HG02610 (cell line): Measurements from ENCODE around the gene C16orf54.
"Not testable (repeated sequence)": the region's sequence is repeated elsewhere in the genome, so short reads cannot be mapped to it uniquely, and the experiment has no call there.

Source experiments
- ATAC-seq: cut with Tn5 transposase; IDR thresholded peaks from one replicate; pipeline ENCODE4 v1.9.1; 2021; ENCODE audit warnings: mild to moderate bottlenecking, moderate library complexity; ENCODE audit not compliant: unreplicated experiment

The C16orf54 gene

DNA sequence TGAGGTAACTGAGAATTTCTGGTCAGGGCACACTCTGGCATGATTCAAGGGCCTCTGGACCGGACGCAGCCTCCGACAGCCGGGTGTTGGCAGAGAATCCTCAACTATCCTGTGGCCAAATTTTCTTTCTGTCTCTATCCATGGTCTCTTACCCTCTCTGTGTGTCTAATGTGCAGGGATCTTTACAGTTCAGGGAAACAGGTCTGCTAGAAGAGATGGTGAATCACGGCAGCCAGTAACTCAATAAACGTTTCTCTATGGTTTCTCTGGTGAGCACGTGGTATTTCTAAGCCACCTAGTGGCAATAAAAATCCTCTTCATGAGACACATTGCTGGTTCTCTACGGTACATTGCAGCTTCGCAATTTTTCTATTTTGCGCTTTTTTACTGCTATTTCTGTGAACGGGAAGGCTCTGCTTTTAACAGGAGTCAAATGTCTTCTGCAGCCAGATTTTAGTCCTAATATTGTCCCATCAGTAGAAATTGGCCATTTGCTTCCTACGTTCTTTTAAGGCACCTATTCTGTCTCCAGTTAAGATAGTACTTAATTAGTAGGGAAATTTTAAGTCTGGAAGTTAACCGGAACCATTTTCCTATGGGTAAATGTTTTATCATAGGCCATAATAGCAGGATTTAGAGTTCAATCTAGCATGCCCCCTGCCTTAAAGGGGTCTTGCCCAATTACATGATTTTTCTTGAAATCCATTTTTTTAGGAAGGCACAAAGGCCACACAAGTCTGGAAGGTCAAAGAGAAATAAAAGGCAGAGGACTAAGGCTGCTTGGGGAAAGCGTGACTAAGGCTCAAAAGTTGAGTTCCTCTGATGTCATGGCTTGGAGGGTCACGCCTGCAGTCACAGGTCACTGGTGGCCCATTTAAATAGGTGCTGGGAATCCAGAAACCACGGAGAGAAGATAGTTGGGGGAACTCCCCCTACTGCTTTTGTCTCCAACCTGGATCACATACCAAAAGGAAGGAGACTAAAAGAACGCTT, 35.3 kb downstream of the C16orf54 start:
- ATAC-seq: no peak

- not testable (repeated sequence) for ATAC-seq
These were observed 36.1 kb downstream of the C16orf54 start for GRCh38 chr16:29709657-29710056.

- no peak for ATAC-seq
These were observed 36.7 kb downstream of the C16orf54 start for GRCh38 chr16:29708917-29709600.

DNA sequence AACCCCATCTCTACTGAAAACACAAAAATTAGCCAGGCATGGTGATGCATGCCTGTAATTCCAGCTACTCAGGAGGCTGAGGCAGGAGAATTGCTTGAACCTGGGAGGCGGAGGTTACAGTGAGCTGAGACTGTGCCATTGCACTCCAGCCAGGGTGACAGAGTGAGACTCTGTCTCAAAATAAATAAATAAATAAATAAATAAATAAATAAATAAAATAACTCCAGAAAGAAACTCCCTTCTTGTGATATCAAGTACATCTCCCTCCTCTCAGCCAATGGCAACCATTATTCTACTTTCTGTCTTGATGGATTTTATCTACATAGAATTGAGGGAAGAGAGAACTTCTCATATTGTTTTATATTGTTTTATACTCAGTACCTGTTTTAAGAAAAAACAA, 38.6 kb downstream of the C16orf54 start:
- ATAC-seq: not testable (repeated sequence)

DNA sequence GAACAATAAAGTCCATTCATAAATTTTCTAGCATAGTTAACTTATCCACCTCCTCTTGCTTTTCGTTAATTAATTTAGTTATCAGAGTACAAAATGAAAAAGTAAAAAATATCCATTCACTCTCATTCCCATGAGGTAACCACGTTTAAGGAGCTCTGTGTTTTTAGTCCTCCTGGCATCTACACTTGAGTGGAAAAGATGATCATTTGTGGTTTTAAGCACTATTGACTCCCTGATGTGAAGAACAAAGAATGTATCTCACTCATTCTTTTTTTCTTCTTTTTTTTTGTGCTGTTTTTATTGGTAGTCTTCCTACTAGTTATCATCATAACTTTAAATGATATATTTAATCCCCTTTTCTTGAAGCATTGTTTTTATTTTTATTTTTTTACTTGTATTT, 40.8 kb downstream of the C16orf54 start:
- no peak for ATAC-seq

DNA sequence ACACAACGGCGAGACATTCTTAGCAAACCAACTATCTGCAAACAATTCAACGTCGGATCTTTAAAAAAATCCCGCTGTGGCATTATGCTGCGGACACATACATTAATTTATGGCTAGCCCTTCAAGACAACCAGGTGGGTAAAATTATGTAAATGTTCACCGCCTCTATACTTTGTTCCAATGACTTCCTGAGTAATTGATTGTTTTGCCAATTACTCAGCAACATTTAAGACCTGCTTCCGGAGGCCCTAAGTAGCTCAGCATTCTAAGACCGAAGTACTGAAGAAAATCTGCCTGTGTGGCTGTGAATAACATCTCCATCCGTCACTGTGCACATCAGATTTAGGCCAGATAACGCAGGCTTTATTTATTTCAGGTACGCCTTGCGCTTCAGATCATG, 43.5 kb downstream of the C16orf54 start:
- ATAC-seq: peak; percentile 16

- ATAC-seq: no peak
These were observed 44.6 kb downstream of the C16orf54 start for GRCh38 chr16:29701214-29701555.

GRCh38 chr16:29700253-29700987, 45.4 kb downstream of the C16orf54 start:
- ATAC-seq: no peak

DNA sequence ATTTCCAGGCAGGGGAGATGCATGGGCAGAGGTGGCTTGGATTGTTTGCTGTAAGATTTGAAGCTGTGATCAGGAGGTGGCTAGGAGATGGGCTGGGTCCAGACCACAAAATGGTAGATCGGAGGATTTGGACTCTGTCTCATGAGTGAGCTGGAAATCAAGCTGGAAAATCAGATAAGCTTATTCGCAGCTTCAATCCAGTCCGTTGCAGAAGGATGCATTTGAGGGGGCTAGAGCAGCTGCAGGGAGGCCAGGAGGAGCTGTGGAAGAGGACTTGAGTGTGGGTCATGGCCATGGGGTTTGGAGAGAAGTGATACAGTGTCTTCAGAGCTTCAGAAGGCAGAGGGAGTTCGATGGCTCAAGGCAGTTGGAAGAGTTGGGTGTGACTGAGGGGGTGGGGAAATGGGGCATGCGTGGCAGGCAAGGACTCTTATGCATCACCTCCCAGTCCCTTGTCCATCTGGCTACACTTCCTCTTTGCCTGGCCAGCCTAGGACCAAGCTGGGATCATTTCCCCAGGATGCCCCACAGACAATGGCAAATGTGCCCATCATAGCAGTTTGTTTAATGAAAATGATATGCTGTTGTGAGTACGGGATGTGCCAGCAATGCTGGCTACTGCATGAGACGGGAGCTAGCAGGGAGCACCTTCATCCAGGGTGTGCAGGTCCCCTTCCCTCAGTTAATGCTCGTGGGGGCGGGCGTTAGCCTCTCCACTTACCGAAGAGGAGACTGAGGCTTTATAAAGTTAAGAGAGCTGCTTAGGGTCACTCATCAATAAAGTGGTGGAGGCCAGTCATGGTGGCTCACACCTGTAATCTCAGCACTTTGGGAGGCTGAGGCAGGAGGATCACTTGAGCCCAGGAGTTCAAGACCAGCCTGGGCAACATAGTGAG, 46.2 kb downstream of the C16orf54 start:
- no peak for ATAC-seq

DNA sequence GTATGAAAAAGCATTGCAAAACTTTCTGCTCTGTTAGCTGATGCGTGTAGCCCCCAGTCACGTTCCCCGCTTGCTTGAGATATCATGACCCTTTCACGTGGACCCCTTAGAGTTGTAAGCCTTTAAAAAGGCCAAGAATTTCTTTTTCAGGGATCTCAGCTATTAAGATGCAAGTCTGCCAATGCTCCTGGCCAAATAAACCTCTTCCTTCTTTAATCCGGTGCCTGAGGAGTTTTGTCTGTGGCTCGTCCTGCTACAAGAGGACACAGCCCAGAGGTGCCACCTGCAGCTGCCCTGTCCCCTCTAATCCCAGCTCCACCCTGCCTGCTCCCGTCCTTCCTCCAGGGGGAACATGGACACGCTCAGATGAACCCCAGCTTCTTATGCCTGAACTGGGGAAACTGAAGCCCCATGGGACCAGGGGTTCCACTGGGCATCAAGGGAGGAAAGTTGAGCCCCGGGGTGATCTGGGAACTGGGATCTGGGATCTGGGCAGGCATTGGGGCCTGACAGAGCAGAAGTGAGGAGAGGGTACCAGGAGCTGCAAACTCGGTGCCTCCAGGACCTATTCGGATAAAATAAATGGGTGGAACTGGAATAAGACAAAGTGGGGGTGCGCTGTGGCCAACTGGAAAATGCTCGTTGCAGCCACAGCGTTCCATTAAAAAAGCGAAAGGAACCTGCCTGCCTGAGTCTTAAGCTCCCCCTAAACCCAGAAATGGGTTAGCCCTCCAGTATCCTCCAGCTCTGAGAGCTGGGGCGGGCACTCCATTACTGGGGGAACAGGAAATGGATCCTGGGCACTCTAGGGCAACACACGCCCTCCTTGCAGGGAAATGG, 47.1 kb downstream of the C16orf54 start:
- no peak for ATAC-seq

- ATAC-seq: no peak
These were observed 47.7 kb downstream of the C16orf54 start for GRCh38 chr16:29698042-29698441.

DNA sequence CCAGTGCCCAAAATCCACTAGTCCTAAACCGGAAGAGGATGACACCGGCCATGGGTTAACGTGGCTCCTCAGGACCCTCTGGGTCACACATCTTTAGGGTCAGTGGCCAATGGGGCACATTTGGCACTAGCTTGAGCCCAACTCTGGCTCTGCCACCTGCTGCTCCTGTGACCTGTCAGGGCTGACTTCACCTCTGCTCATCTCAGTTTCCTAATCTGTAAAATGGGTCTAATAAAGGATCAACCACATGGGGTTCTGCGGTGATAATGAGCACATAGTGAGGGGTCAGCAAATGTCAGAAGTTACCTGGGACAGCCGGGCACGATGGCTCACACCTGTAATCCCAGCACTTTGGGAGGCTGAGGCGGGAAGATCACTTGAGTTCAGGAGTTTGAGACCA, 48.4 kb downstream of the C16orf54 start:
- ATAC-seq: no peak

GRCh38 chr16:29696881-29697331, 48.9 kb downstream of the C16orf54 start:
- ATAC-seq: no peak

GRCh38 chr16:29695675-29696074, 50.1 kb downstream of the C16orf54 start:
- not testable (repeated sequence) for ATAC-seq

DNA sequence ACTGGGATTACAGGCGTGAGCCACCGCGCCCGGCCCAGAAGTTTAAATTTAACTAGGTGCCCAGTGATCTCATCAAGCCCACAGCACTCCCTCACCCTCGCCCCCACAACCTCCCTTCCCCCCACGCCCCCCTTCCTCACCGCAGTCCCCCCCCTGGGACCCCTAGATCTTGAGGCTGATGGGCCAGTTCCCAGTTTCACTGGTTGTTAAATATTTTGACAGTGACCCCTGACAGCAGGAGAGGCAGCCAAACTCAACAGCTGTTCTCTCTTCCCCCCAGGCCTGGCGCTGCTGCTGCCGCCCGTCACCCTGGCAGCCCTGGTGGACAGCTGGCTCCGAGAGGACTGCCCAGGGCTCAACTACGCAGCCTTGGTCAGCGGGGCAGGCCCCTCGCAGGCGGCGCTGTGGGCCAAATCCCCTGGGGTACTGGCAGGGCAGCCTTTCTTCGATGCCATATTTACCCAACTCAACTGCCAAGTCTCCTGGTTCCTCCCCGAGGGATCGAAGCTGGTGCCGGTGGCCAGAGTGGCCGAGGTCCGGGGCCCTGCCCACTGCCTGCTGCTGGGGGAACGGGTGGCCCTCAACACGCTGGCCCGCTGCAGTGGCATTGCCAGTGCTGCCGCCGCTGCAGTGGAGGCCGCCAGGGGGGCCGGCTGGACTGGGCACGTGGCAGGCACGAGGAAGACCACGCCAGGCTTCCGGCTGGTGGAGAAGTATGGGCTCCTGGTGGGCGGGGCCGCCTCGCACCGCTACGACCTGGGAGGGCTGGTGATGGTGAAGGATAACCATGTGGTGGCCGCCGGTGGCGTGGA, 51.2 kb downstream of the C16orf54 start:
- no peak for ATAC-seq

DNA sequence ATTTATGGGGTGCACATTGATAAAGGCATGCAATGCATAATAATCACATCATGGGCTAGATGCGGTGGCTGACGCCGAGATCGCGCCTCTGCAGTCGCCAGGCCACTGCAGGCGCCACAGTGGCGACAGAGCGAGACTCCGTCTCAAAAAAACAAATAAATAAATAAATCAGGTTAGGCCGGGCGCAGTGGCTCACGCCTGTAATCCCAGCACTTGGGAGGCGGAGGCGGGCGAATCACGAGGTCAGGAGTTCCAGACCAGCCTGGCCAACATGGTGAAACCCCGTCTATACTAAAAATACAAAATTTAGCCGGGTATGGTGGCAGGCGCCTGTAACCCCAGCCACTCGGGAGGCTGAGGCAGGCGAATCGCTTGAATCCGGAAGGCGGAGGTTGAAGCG, 53.2 kb downstream of the C16orf54 start:
- ATAC-seq: not testable (repeated sequence)
